Ascending aorta (tissue), 2 donors: ENCODE data around the gene PRRX1. TPM values are rescaled to one million over a fixed set of nuclear protein-coding genes. Genes with fewer than 3 reads are reported as not detected.

Source experiments
- DNase-seq, 2 donors: peaks; one replicate each; pipeline ENCODE4 v3.0.0-alpha.2; 2019; ENCODE audit warnings: low spot score in 2 of 2
- H3K27ac ChIP-seq, 2 donors: fragments of 200-600 bp; sonication (generic); one replicate each; pipeline ENCODE4 v1.5.1; 2016 to 2017; ENCODE audit warnings: mild to moderate bottlenecking in 1 of 2
- H3K27me3 ChIP-seq: fragments of 200-600 bp; sonication (generic); one replicate; pipeline ENCODE4 v1.5.1; 2017
- H3K36me3 ChIP-seq, 2 donors: fragments of 200-600 bp; sonication (generic); one replicate each; pipeline ENCODE4 v1.5.1; 2016
- H3K4me1 ChIP-seq, 2 donors: fragments of 200-600 bp; sonication (generic); one replicate each; pipeline ENCODE4 v1.5.1; 2016 to 2017; ENCODE audit warnings: mild to moderate bottlenecking in 1 of 2
- H3K4me3 ChIP-seq, 2 donors: fragments of 200-600 bp; sonication (generic); one replicate each; pipeline ENCODE4 v1.5.1; 2016 to 2017; ENCODE audit warnings: mild to moderate bottlenecking in 1 of 2
- H3K9me3 ChIP-seq, 2 donors: fragments of 200-600 bp; sonication (generic); one replicate each; pipeline ENCODE4 v1.5.1; 2016
- CTCF ChIP-seq, 3 experiments: fragments of 200-600 bp in 2 of 3; fragments of 450-650 bp in 1 of 3; sonication (generic) in 2 of 3; IDR thresholded peaks; one replicate each; pipeline ENCODE4 v1.5.1; 2016 to 2019; ENCODE audit warnings: antibody characterized with exemption in 3 of 3, mild to moderate bottlenecking in 1 of 3, moderate library complexity in 1 of 3
- intact Hi-C: fragments of 100-400 bp; cut with DNase I; formaldehyde crosslinking; loops from one replicate; pipeline ENCODE4 v1.15.1; 2023
- total RNA-seq: library from RNA; depleted of rRNA; stranded (reverse); fragments of >200 nt; gene quantifications from one replicate; pipeline ENCODE4 v1.1.0, GENCODE V29; 2016

Gene PRRX1
- total RNA-seq, 1 donor from 2014 or later = 123 TPM

GRCh38 chr1:170711682-170712081 is 47.8 kb downstream of the PRRX1 start:
- DNase-seq = no peak
- no peak overlapping the region for H3K4me3 ChIP-seq
- no peak for TF ChIP-seq CTCF (IDR thresholded peaks at IDR 0.05)
- H3K4me1 ChIP-seq = peaks cover 14 to 46% of the 10 kb centered on the region in 2 donors
- no peaks in the 10 kb centered on the region for H3K9me3 ChIP-seq
- H3K36me3 ChIP-seq = no peaks in the 10 kb centered on the region
- intact Hi-C loops = loop anchor here (2.0 kb wide), 1 partner anchor 17 kb away; no protein-coding TSS in a partner anchor
- peak overlapping the region; percentile 91 to 92 for H3K27ac ChIP-seq
- no peaks in the 10 kb centered on the region for H3K27me3 ChIP-seq

GRCh38 chr1:170714163-170714562 is 50.2 kb downstream of the PRRX1 start:
- Histone ChIP-seq H3K36me3 (no peaks in the 10 kb centered on the region), H3K27ac (no peak overlapping the region), H3K9me3 (no peaks in the 10 kb centered on the region), H3K4me1 (peaks cover 8 to 35% of the 10 kb centered on the region in 2 donors), H3K27me3 (no peaks in the 10 kb centered on the region), H3K4me3 (no peak overlapping the region)
- TF ChIP-seq CTCF (IDR thresholded peaks at IDR 0.05) = no peak
- no peak for DNase-seq
- intact Hi-C loops = no loop called here

- peaks cover 1 to 5% of the 10 kb centered on the region in 2 donors for H3K36me3 ChIP-seq
- no peak overlapping the region for H3K4me3 ChIP-seq
- peaks cover 8 to 29% of the 10 kb centered on the region in 2 donors for H3K4me1 ChIP-seq
- DNase-seq = no peak
- no peaks in the 10 kb centered on the region for H3K9me3 ChIP-seq
- no peak overlapping the region for H3K27ac ChIP-seq
- no peaks in the 10 kb centered on the region for H3K27me3 ChIP-seq
- intact Hi-C loops = no loop called here
- no peak for TF ChIP-seq CTCF (IDR thresholded peaks at IDR 0.05)
Observed at GRCh38 chr1:170714938-170715337, 51.0 kb downstream of the PRRX1 start.

GRCh38 chr1:170716835-170717429 is 53.0 kb downstream of the PRRX1 start:
- peaks cover 13 to 25% of the 10 kb centered on the region in 2 donors for H3K36me3 ChIP-seq
- no peaks in the 10 kb centered on the region for H3K27me3 ChIP-seq
- H3K9me3 ChIP-seq = no peaks in the 10 kb centered on the region
- no peak for DNase-seq
- H3K4me3 ChIP-seq = no peak overlapping the region
- peaks cover 3 to 17% of the 10 kb centered on the region in 2 donors for H3K4me1 ChIP-seq
- intact Hi-C loops = no loop called here
- TF ChIP-seq CTCF (IDR thresholded peaks at IDR 0.05) = no peak
- no peak overlapping the region for H3K27ac ChIP-seq

- Histone ChIP-seq H3K36me3 (peaks cover 22 to 45% of the 10 kb centered on the region in 2 donors), H3K27ac (no peak overlapping the region), H3K4me3 (no peak overlapping the region), H3K27me3 (no peaks in the 10 kb centered on the region), H3K4me1 (peaks cover 0 to 9% of the 10 kb centered on the region in 2 donors), H3K9me3 (peaks cover 0 to 5% of the 10 kb centered on the region in 2 donors)
- DNase-seq = no peak
- intact Hi-C loops = no loop called here
- TF ChIP-seq CTCF (IDR thresholded peaks at IDR 0.05) = no peak
Observed at GRCh38 chr1:170720661-170721060, 56.7 kb downstream of the PRRX1 start.
